ENCODE data around the gene ZIC4.

Gene ZIC4

DNA sequence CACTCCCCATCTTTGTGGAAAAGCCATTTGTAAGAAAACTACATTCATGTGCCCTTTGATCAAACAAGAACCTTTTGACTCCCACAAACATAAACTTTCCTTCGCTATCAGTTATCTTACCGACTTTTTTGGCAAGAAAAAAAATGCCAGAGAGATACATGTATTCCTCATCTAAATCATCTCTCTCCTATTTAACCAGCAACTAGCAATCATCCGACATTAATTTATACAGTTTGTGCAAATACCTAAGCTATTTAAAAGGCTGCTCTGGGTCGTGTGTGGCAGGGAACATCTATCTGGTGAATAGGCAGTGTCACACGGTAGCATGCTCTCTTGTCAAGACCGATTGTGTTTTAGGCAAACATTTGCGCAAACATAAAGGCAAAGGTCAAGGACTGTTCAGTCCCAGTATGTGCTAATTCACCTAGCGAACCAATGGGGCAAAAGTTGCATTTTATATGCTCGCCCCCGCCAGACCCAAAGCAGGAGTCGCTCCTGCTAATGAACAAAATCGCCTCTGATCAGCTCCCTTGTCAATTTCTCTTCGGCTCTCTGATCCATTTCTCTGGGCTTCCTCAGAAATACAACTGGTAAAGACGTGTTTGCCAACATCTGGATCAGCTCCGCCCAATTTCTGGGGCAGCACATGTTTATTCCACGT lies 37.7 kb downstream of the ZIC4 start:
- DNase-seq (ENCODE audit: low read depth), result no peak

DNA sequence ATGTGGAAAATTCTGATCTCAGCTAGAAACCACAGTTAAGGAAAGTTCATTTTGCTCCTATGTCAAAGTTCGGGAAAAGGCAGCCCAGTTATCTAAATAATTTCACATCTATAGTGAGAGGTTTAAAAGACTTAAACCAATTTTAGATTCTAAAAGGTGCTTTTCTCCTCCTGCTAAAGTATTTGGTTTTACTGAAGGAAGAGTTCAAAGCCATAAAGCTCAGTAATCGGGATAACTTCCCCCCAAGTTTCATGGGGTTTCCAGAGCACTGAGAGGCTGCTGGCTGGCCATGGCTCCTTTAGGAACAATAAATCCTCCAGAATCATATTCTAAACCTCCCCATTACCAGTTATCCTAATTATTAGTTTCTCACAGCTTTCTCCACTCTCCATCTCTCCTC lies 38.2 kb downstream of the ZIC4 start:
- DNase-seq (ENCODE audit: low read depth), result no peak

DNA sequence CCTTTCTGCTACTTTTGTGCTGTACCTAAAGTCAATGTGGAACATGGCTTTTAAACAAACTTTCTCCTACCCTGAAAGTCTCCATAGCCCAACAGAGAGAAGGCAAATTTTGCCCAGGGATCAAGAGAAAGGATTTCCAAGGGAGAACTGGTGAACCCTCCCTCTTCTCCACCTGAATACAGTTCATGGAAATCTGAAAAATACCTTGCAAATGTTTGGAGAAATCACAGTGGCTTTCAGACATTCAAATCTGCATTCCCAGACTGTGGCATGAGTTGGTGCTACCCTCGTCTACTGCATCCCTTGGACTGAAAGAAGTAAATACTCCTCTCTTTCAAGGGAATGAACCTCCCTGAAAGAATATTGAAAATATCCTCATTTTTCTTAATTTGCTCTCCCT lies 38.7 kb downstream of the ZIC4 start:
- no peak for DNase-seq (ENCODE audit: low read depth)

DNA sequence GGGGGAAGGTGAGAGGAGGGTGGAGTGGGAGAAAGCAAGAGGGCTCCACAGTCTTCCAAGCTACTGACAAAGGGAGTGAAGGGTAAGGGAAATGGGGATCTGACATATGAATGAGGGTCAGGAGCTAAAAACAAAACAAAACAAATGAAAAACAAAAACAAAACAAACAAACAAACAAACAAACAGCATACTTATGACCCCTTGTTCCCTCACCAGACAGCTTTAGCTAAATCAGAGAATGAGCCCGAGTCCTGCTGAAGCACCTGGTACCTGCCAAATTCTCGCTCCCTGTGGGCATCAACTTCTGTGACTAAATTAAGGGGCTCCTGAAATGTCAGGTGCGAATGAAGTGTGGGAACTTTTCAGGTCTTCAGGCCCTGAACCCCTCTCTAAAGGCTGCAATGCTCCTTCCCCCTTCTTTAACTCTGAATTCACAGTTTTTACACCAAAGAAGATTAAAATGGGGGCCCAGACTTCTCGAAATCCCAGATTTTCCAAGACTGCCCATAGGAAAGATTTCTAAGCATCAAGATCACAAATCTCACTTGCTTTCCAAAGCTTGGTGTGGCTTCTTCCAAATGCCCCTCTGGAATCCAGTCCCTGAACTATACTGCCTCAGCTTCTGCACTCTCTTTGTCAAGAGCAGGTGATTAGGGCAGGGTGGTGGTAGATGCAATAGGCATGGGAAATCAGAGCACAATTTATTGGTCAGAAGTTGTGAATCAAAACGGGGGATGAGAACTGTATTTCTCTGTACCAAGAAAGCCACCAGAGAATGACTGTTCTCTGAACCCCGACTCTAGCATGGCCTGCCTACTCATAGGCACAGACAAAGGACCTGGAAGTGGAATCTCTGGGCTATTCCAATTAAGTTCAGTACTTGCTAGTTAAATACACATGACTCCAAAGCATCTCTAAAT lies 40.9 kb downstream of the ZIC4 start:
- DNase-seq (ENCODE audit: low read depth), result no peak

DNA sequence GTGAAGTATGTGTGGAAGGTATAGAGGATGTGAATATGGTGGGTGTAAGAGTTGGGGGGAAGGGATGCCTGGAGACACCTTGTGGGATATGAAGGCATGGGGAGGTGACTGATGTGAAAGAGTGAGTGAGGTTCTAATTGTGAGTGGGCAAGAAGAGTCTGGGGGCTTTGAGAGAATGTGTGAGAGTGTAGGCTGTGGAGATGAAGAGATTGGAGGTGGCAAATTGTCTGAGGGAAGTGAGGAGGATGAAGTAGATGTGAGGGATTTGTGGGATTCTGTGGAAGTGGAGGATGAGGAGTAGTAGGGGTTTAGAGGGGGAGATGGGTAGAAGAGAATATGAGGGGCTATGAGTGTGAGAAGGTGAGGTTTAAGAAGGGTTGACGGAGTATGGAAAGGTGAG lies 41.6 kb downstream of the ZIC4 start:
- DNase-seq (ENCODE audit: low read depth), result no peak

DNA sequence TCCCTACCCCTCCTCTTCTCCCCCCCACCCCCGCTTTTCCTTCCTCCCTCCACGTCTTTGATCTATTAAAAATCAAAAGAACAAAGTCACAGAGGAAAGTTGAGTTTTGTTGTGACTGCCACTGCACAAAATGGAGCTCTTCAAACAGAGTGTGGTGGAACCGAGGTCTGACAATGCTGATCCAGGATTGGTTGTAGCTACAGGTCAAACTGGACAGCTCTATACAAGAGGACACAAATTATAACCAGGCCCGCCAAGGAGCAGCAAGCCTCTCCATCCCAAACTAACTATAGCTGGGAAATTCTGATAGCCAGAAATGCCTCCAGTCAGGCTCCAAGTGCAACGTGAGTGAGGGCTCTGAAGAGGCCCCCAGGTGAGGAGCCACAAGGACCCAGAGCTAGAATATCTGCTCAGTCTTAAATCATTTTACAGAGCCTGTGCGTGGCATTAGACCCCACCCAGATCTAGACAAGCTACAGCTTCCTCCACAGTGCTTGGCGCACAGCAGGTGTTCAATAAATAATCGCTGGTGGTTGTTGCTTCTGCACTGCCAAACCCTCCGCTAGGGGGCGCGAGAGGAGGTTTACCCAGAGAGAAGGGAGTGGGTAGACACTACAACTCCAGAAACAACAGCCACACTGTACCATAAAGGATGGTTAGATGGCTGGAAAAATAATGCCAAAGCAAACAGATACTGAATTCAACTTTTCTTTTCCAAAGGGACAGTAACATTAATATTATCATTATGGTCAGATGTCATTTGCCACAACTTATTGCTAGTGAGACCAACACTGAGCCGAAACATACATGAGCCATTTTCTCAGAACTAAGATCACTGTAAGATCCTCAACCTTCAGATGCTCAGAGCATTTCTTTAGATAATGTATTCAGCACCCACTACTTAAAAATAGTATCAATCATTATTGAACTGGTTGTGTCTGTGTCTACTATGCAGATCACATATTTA lies 44.6 kb downstream of the ZIC4 start:
- no peak for DNase-seq (ENCODE audit: low read depth)

DNA sequence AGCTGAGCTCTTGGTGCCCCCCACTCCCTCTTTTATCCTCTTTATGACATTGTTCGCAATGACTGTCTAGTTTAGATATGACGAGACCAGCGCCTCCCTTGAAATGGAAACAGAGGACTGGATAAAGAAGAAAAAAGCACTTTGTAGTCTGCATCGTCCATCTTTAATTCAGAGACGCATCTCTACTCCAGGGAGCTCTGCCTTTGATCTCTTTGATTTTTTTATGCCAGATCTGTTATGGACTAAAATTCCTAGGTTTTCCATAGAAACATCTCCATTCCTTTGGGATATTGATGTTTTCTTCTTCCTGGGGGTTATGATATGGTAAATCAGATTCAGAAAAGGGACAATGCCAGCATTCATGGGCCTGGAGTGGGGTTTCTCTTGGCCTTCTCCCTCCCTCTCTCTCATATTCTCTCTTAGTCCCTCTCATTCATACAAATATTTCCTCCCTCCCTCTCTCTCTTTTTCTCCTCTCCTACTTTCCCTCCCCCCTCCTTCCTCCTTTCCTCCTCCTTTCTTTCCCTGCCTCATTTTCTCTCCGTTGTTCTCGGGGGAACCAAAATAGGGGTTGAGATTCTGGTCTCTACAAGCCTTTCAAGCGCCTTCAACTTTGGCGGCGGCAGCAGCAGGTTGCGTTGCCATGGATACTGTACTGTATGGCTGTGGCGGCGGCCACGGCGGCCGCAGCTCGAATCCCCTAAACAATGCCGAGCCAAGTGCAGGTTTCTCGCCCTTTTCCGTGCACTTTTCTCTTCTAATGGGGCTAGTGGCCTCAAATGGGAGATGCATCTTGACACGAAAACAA lies 45.5 kb downstream of the ZIC4 start:
- no peak for DNase-seq (ENCODE audit: low read depth)

DNA sequence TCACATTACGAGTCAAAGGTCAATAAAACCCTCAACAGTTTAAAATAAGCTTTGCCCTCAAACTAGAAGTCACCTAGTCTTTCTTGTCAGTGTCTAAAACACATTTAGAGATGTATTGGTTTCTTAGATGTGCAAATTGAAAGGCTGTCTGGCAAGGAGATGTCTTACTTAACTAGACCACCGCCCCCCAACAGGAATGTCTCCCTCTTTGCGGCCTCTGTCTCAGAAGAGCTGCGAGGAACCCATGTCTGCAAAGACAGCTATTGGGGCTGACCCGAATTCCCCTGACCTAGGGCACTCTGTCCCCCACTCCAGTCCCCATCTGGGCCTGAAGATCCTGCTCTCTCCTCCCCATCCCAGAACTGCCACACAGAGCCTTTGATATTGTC lies 46.3 kb downstream of the ZIC4 start:
- no peak for DNase-seq (ENCODE audit: low read depth)

DNA sequence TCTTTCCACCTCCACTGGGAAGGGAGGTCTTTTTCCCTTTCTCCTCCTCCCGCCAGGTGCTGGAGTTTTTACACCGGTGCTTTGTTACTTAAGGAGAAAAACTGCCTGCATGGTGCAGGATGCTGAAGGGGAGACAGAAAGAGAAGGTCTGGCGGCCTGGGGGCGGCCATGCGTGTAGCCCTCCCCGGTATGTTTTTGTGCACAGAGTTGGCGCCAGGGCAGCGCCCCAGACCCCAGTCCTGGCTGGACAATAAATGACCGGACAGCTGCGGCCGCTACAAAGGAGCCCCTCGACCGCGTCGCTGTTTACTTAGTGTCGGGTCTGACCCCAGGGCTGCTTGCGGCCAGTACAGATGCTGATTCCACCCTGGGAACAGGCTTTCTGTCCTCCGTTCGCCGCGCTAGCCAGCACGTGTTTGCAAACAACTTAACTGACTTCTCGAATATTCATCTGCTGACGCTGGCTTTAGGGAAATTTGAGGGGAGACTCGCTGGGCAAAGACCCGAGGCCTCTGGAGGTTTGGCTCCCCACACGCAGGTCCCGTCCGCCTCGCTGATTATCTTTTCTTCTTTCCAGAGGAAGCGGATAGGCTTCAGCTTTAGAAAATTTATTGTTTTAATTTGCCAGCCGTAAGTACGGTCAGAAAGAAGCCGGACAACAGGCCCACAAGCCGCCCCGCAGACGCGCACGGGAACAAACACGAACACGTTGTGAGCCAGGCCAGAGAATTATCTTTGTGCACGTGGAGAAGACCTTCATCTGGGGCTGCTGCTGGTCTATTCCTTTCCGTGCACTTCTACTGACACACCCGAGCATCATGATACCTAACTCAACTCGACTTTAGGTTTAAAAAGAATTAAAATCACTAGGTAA lies 46.9 kb downstream of the ZIC4 start:
- no peak for DNase-seq (ENCODE audit: low read depth)

DNA sequence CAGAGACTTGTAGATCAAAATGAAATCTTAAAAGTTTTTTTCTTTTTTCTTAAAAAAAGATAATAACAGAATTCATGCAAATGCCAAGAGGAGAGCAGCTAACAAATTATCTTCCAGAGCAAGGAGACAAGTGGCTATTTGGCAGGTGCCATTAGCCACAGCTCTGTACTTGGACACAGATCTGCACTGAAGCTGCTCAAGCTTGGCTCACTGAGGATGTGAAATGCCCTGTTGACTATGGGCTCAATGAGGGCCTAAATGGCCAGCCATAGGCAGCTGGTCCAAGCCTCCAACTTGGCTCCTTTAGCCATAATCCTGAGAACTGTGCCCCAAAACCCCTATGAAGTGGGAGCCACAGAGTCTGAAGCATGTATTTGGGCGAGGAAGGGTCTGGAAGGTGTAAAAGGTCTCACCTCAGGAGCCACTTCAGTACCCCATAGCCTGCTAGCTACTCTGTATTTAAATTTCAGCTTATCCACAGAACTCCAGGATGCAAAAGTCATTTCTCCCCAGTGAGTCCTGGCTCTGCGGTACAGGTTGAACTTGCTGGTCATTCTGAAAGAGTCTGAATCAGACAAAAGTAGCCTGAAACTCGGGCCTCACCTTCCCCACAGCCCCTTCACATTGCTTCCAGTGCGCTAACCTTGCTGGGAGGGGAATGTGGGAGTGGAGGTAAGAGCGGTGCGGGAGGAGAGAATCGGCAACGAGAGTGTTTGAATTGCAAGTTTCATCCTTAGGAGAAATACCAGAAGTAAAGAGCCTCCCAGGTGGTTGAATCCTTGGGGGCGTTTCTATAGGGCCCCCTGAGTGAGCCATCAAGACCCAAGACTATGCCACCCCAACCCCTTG lies 48.0 kb downstream of the ZIC4 start:
- no peak for DNase-seq (ENCODE audit: low read depth)

DNA sequence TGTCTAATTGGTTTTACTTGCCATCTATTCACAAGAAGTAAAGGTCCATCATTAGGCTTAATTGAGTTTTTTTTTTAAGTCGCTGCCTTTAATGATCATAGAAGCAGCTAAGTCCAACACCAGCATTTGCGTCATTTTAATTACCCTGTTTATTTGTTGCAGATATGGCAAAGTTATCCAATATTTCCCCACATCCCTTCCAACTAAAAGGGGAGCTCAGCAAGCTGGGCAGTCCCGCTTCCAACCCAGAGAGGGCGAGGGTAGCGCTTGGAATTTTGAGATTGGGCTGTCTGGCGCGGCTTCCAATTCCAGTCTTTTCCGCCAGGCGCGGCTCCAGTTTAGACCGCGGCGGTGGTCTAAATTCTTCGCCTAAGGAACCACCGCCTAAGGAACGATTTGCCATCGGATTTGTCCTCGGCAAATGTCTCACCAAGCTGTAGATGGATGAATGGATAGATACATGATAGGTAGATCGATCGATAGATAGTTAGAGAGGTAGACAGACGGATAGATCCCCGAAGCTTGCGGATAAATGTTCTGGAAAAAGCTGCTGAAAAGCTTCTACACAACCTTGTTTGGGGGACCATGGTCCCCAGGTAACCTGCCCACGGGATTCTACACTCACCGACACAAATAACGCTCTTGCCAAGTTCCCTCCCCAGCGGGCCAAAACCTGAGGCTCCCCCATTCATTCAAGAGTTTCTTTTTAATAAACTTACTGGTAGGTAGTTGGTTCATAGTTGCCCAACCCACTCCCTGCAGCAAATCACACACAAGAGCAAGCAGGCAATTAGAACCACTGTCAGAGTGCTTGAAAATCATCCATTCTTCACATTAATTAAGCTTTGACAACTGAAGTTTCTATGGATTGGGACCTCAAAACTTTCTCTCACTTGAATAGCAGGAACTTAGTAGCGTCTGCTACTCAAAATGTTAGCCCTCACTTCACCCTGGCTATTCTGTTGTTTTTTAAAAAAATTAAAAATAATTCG lies 49.1 kb downstream of the ZIC4 start:
- DNase-seq (ENCODE audit: low read depth), result no peak

DNA sequence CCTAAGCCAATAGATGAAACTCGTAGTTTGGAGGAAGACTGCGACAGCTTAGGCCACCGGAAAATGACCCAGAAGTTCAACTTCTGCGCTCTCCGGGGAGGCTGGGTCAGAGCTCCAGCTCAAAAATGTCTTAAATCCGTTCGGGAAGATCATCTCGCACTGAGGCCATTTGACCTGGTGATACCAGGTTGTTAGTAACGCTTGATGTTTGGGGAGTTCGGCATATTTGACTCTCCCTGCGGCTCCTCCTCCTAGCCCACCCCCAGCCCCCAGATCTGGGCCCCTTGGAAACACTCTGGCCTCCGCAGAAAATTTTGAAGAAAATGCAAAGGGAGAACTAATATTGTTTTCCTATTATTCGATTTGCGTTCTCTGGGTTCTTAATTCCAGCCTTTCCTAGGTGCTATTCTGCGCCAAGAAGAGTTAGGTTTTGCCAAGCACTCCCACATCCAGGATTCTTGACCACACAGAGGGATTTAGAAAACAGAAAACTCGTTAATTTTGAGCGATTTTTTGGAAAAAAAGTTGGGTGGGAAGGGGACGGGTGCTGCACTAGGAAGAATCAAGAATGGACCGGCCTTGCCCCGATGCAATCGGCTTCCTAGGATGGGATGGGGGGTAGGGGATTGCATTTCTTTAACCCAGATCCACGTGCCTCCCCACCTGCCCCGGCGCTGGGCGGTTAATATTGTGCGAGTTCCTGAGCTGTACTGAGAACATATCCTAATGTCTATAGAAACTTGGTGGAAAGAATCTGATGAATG lies 50.0 kb downstream of the ZIC4 start:
- no peak for DNase-seq (ENCODE audit: low read depth)

DNA sequence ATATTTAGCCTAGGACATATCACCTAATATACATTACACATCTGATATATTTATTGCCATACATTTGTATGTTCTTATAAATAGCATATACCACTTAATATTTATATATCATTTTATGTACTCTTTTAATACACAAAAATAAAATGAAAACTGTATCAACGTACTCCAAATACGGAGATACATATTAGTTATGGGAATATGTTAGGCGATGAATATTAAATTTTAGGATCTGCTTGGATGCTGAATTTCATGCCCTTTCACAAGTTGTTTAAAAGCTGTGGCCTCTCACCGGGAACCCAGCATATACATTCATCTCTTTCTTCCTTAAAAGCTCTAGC lies 50.6 kb downstream of the ZIC4 start:
- DNase-seq (ENCODE audit: low read depth), result no peak

DNA sequence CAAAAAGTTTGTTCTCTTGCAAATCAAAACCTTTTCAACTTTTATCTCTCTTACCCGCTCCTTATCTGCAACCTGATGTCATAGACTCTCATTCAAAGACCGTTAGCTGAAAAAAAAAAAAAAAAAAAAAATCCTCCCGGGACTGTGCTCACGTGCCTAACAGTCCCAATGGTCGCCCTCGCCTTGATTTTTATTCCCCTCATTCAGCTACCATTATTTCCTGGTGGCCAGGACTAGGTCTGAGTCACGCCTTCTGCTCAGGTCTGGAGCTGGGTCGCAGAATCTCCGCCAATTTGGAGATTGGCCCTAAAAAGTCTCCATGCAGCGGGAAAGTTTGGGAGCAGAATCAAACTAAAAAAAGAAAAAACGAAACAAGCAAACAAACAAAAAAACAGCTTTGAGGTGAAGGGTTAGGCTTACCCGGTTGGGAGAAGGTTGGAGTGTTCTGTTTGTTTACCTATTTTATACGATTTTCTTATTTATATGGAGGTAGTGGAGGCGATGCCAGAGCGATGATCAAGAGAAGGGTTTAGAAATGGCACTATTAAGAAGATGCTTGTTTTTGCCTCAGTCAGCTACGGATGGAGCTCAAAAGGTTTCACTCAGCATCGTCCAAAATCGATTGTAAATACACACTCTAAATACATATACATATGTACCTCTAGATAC lies 51.1 kb downstream of the ZIC4 start:
- DNase-seq (ENCODE audit: low read depth), result no peak

DNA sequence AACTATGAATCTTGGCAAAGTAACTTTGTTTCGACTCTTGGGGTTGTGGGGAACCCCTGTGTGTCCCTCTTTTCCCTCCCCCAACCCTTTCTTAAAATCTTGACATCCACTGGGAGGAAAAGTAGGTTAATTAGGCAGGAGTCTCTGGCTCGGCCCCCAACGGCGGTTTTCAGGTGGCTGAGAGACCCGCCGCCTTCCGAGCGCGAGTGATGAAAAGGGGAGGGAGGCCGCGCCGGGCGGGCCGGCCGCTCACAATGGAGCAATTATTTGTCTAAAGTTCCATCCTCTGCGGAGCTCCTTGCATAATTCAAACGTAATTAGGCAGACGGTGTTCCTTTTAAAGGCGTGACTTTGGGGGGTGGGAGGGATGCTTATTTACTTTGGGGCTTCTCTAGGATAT lies 51.7 kb downstream of the ZIC4 start:
- no peak for DNase-seq (ENCODE audit: low read depth)

DNA sequence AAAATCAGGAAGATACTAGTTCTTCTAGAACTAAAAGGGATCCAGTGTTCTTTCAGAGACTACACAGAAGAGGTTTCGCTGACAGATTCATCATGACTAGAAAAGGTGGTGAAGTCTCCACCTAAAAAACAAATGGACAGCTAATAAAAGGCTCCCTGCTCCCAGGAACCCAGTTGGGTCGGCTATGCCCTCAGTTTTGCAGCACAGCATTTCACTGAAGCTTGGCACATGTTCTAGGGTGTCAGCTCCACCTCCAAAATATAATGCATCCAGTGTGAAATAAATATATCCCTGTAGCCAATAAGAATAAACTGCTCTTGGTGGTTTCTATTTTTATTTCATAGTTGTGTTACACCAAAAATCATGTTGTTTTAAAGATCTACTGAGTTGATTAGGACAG lies 55.0 kb downstream of the ZIC4 start:
- no peak for DNase-seq (ENCODE audit: low read depth)

DNA sequence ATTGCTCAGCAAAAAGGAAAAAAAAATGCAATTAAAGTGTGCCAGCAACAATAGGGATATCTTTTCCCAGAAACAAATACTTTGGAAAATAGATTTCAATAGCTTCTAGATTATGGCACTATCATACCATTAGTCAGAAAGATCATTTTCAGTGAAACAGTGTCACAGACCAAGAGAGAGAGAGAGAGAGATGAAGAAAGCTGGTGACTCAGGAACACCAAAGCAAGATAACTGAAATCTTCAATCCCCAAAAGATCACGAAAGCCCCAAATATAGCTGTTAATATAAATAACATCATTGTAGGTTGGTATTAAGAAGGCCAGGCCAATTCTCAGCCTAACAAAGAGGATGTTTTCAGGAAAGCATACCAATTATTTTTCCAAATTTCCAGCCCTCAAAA lies 57.4 kb downstream of the ZIC4 start:
- DNase-seq (ENCODE audit: low read depth), result no peak
